Kidney epithelial cell (primary cell): ENCODE results near the gene GAD2. TPM values are rescaled to one million over a fixed set of nuclear protein-coding genes. Genes with fewer than 3 reads are reported as not detected.
"Not testable (repeated sequence)": the region's sequence is repeated elsewhere in the genome, so short reads cannot be mapped to it uniquely, and the experiment has no call there.

Source experiments
- DNase-seq: peaks from one replicate; pipeline ENCODE4 v3.0.0-alpha.2; 2010; ENCODE audit warnings: low read depth
- H3K27me3 ChIP-seq: 2 replicates; pipeline ENCODE4 v1.6.0; 2011; ENCODE audit warnings: low read length; ENCODE audit not compliant: control insufficient read depth, insufficient read depth
- H3K36me3 ChIP-seq: 2 replicates; pipeline ENCODE4 v1.5.1; 2011; ENCODE audit warnings: low read length; ENCODE audit not compliant: control insufficient read depth, insufficient read depth
- H3K4me3 ChIP-seq: 2 replicates; pipeline ENCODE4 v1.5.1; 2011; ENCODE audit warnings: low read depth, mild to moderate bottlenecking, control low read depth, low read length
- CTCF ChIP-seq: IDR thresholded peaks from 2 replicates; pipeline ENCODE4 v1.5.1; 2011; ENCODE audit warnings: mild to moderate bottlenecking, moderate library complexity, low read length, control low read depth, inconsistent platforms; ENCODE audit not compliant: insufficient read depth, poor library complexity, severe bottlenecking
- total RNA-seq: library from RNA; depleted of rRNA; stranded (reverse); fragments of >200 nt; gene quantifications from 2 replicates; pipeline ENCODE4 v1.2.3, GENCODE V29; 2015

Gene GAD2
- total RNA-seq, 1 donor from 2014 or later = not detected

- H3K4me3 ChIP-seq = no peak overlapping the region
- H3K27me3 ChIP-seq = no peaks in the 10 kb centered on the region
- no peak for DNase-seq
- H3K36me3 ChIP-seq = no peaks in the 10 kb centered on the region
- TF ChIP-seq CTCF = no peak
These were observed 120.4 kb downstream of the GAD2 start for GRCh38 chr10:26336979-26337378.

GRCh38 chr10:26341701-26342100 lies 125.1 kb downstream of the GAD2 start:
- Histone ChIP-seq H3K36me3 (no peaks in the 10 kb centered on the region), H3K27me3 (no peaks in the 10 kb centered on the region), H3K4me3 (no peak overlapping the region)
- no peak for DNase-seq
- no peak for TF ChIP-seq CTCF

DNA sequence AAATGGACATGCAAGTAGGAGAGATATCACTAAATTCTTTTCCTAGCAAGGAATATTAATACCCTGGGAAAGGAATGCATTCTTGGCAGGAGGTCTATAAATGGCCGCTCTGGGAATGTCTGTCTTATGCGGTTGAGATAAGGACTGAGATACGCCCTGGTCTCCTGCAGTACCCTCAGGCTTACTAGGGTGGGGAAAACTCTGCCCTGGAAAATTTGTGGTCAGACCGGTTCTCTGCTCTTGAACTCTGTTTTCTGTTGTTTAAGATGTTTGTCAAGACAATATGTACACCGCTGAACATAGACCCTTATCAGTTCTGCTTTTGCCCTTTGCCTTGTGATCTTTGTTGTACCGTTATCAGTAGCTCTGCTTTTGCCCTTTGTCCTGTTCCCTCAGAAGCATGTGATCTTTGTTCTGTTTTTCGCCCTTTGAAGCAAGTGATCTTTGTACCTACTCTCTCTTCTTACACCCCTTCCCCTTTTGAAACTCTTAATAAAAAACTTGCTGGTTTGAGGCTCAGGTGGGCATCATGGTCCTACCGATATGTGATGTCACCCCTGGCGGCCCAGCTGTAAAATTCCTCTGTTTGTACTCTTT lies 132.3 kb downstream of the GAD2 start:
- not testable (repeated sequence) for H3K27me3 ChIP-seq, DNase-seq, H3K4me3 ChIP-seq, H3K36me3 ChIP-seq

Other genes starting within 250 kb of the GAD2 start
- gene APBB1IP, start 221.6 kb downstream of the GAD2 start, total RNA-seq = 0.07 and 1.8 TPM in 2 replicates